ENCODE measurements around the gene LTBP3. TPM values are rescaled to one million over a fixed set of nuclear protein-coding genes. Genes with fewer than 3 reads are reported as not detected.

Gene LTBP3
- total and polyA plus RNA-seq, 2 of the 13 experiments (the other 11 are each of a cell fraction or from before 2014, with no cell fraction given), result 12.2 to 68.1 TPM

DNA sequence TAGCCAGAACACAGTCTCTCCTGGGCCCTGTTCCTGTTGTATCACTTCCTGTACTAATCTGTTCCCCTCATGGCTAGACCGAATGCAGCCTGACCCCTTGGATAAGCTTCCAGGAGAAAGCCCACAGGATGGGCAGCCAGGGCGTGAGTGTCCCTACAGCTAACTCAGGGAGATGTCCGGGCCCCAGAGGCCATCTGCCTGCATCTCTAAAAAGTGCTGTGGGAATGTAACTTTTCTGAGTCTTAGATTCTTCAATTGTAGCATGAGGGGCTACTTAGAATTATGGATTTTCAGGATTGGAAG lies 67.0 kb downstream of the LTBP3 start (continued):
- TF ChIP-seq XBP1 (CRISPR knock-in tag; IDR thresholded peaks at IDR 0.05) (no peak), ZNF558 (CRISPR knock-in tag; IDR thresholded peaks at IDR 0.05; ENCODE audit: borderline replicate concordance) (no peak), NFE2L2 (IDR thresholded peaks at IDR 0.05; ENCODE audit: low read length) (no peak), XRCC5 (optimal IDR thresholded peaks at IDR 0.05; ENCODE audit: low read length) (no peak), ARNT2 (CRISPR knock-in tag; IDR thresholded peaks at IDR 0.05; ENCODE audit: low read depth) (no peak), ZNF598 (CRISPR knock-in tag; IDR thresholded peaks at IDR 0.05; ENCODE audit: borderline replicate concordance) (0 out of 2 replicates have a peak, but pooled peaks have one; percentile 8), IRX3 (CRISPR knock-in tag; IDR thresholded peaks at IDR 0.05; ENCODE audit: borderline replicate concordance, low read depth) (no peak)
- TF ChIP-seq, protein P1, sequence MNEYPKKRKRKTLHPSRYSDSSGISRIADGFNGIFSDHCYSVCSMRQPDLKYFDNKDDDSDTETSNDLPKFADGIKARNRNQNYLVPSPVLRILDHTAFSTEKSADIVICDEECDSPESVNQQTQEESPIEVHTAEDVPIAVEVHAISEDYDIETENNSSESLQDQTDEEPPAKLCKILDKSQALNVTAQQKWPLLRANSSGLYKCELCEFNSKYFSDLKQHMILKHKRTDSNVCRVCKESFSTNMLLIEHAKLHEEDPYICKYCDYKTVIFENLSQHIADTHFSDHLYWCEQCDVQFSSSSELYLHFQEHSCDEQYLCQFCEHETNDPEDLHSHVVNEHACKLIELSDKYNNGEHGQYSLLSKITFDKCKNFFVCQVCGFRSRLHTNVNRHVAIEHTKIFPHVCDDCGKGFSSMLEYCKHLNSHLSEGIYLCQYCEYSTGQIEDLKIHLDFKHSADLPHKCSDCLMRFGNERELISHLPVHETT (CRISPR knock-in tag; conservative IDR thresholded peaks at IDR 0.05), result no peak
- TF ChIP-seq, protein P2, sequence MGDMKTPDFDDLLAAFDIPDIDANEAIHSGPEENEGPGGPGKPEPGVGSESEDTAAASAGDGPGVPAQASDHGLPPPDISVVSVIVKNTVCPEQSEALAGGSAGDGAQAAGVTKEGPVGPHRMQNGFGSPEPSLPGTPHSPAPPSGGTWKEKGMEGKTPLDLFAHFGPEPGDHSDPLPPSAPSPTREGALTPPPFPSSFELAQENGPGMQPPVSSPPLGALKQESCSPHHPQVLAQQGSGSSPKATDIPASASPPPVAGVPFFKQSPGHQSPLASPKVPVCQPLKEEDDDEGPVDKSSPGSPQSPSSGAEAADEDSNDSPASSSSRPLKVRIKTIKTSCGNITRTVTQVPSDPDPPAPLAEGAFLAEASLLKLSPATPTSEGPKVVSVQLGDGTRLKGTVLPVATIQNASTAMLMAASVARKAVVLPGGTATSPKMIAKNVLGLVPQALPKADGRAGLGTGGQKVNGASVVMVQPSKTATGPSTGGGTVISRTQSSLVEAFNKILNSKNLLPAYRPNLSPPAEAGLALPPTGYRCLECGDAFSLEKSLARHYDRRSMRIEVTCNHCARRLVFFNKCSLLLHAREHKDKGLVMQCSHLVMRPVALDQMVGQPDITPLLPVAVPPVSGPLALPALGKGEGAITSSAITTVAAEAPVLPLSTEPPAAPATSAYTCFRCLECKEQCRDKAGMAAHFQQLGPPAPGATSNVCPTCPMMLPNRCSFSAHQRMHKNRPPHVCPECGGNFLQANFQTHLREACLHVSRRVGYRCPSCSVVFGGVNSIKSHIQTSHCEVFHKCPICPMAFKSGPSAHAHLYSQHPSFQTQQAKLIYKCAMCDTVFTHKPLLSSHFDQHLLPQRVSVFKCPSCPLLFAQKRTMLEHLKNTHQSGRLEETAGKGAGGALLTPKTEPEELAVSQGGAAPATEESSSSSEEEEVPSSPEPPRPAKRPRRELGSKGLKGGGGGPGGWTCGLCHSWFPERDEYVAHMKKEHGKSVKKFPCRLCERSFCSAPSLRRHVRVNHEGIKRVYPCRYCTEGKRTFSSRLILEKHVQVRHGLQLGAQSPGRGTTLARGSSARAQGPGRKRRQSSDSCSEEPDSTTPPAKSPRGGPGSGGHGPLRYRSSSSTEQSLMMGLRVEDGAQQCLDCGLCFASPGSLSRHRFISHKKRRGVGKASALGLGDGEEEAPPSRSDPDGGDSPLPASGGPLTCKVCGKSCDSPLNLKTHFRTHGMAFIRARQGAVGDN (CRISPR knock-in tag; IDR thresholded peaks at IDR 0.05), result no peak
